ENCODE results near the gene PHPT1. TPM values are rescaled to one million over a fixed set of nuclear protein-coding genes. Genes with fewer than 3 reads are reported as not detected.

PHPT1 gene
- total and polyA plus RNA-seq, 2 experiments from 2014 or later: 86.2 to 437 TPM

GRCh38 chr9:136840140-136840876 is 8.9 kb upstream of the PHPT1 start (continued):
- no peak for TF ChIP-seq CTCF (conservative IDR thresholded peaks at IDR 0.05; ENCODE audit: low read depth in 2 of 2)

- DNase-seq (ENCODE audit: low spot score): peak; percentile 55
- H3K27me3 Mint-ChIP-seq (ENCODE audit: insufficient read depth, low read depth, poor library complexity): peaks cover 39% of the 10 kb centered on the region
- H3K4me3 Mint-ChIP-seq: peak overlapping the region; percentile 45; the same call in 2 of the 3 replicates
- Histone ChIP-seq H3K27ac (ENCODE audit: low read depth) (no peak overlapping the region; the same call in 1 of the 2 replicates), H3K27me3 (ENCODE audit: insufficient read depth) (peaks cover 8% of the 10 kb centered on the region; the same call in 1 of the 2 replicates), H3K9me2 (ENCODE audit: insufficient read depth) (no peaks in the 10 kb centered on the region), H3K4me1 (ENCODE audit: insufficient read depth) (peaks cover 15% of the 10 kb centered on the region; the same call in 1 of the 2 replicates), H3K79me2 (replicated peaks; ENCODE audit: insufficient read depth) (no peaks in the 10 kb centered on the region), H3K36me3 (ENCODE audit: insufficient read depth) (no peaks in the 10 kb centered on the region), H3K4me2 (no peak overlapping the region; the same call in 1 of the 2 replicates), H3F3A (replicated peaks; ENCODE audit: low read depth) (no peaks in the 10 kb centered on the region), H4K20me1 (replicated peaks; ENCODE audit: insufficient read depth) (no peaks in the 10 kb centered on the region), H2AFZ (no peak overlapping the region), H3K4me3 (no peak overlapping the region)
- peak; percentile 9 for ATAC-seq
- peak overlapping the region; percentile 65; the same call in 1 of the 2 replicates for H3K27ac Mint-ChIP-seq
- no peaks in the 10 kb centered on the region; the same call in 2 of the 3 replicates for H3K9me3 Mint-ChIP-seq
- H3K36me3 Mint-ChIP-seq (ENCODE audit: low read depth): peaks cover 12% of the 10 kb centered on the region
- H3K4me1 Mint-ChIP-seq: peaks cover 26% of the 10 kb centered on the region
- no peak for TF ChIP-seq ZNF462 (CRISPR knock-in tag; IDR thresholded peaks at IDR 0.05)
- TF ChIP-seq EZH2phosphoT487 (IDR thresholded peaks at IDR 0.05; ENCODE audit: unreplicated experiment): no peak
- no peak for TF ChIP-seq REST (IDR thresholded peaks at IDR 0.05; ENCODE audit: unreplicated experiment)
- TF ChIP-seq EZH2 (IDR thresholded peaks at IDR 0.05; ENCODE audit: low read depth, unreplicated experiment): no peak
- TF ChIP-seq CTCF (conservative IDR thresholded peaks at IDR 0.05; ENCODE audit: low read depth in 2 of 2): no peak
- TF ChIP-seq CREB1 (CRISPR knock-in tag; IDR thresholded peaks at IDR 0.05; ENCODE audit: low read depth): no peak
- TF ChIP-seq ZNF331 (CRISPR knock-in tag; IDR thresholded peaks at IDR 0.05; ENCODE audit: low read depth): no peak
Measured at GRCh38 chr9:136840877-136841645, 8.1 kb upstream of the PHPT1 start.

Data from GM23338 (cell line).